NCI-H2196 (cell line): ENCODE data around the gene ETAA1.

Experiments
- DNase-seq: peaks from one replicate; lab custom pipeline; 2025; ENCODE audit not compliant: unreplicated experiment; lab: John Stamatoyannopoulos, UW

The ETAA1 gene

GRCh38 chr2:67437114-67437513, 40.0 kb downstream of the ETAA1 start:
- DNase-seq: no peak

GRCh38 chr2:67438337-67438736, 41.2 kb downstream of the ETAA1 start:
- no peak for DNase-seq

GRCh38 chr2:67445652-67446268, 48.6 kb downstream of the ETAA1 start:
- DNase-seq: peak; percentile 5

- DNase-seq: peak; percentile 37
Measured at GRCh38 chr2:67446491-67446911, 49.4 kb downstream of the ETAA1 start.

- DNase-seq: no peak
Measured at GRCh38 chr2:67448648-67449047, 51.5 kb downstream of the ETAA1 start.

- peak; percentile 12 for DNase-seq
Measured at GRCh38 chr2:67451086-67451832, 54.1 kb downstream of the ETAA1 start.

GRCh38 chr2:67453310-67453709, 56.2 kb downstream of the ETAA1 start:
- no peak for DNase-seq

- DNase-seq: no peak
Measured at GRCh38 chr2:67455219-67456142, 58.3 kb downstream of the ETAA1 start.

GRCh38 chr2:67456428-67456827, 59.3 kb downstream of the ETAA1 start:
- no peak for DNase-seq

GRCh38 chr2:67457699-67458098, 60.6 kb downstream of the ETAA1 start:
- DNase-seq: no peak

- no peak for DNase-seq
Measured at GRCh38 chr2:67459761-67460160, 62.6 kb downstream of the ETAA1 start.
